GM23338 (cell line): Measurements from ENCODE around the gene CAMSAP2. TPM values are rescaled to one million over a fixed set of nuclear protein-coding genes. Genes with fewer than 3 reads are reported as not detected.

Source experiments
- ATAC-seq: fragments of 200-7000 bp; cut with Tn5 transposase; 3 replicates; pipeline ENCODE4 v1.9.1; 2020
- DNase-seq: peaks from one replicate; pipeline ENCODE4 v3.0.0-alpha.2; 2015; ENCODE audit warnings: low spot score
- H2AFZ ChIP-seq: fragments of 200-600 bp; sonication (generic); 2 replicates; pipeline ENCODE4 v1.8.0; 2016; ENCODE audit warnings: antibody characterized with exemption, mild to moderate bottlenecking, moderate library complexity
- H3F3A ChIP-seq: fragments of 200-600 bp; sonication (generic); replicated peaks from 2 replicates; pipeline ENCODE4 v1.8.0; 2017; ENCODE audit warnings: antibody characterized with exemption, mixed run types, low read depth
- H3K27ac ChIP-seq: fragments of 200-600 bp; sonication (generic); 2 replicates; pipeline ENCODE4 v1.6.1; 2016; ENCODE audit warnings: low read depth
- H3K27me3 ChIP-seq: fragments of 200-600 bp; sonication (generic); 2 replicates; pipeline ENCODE4 v1.8.0; 2016; ENCODE audit warnings: mild to moderate bottlenecking, mixed run types, moderate library complexity; ENCODE audit not compliant: insufficient read depth
- H3K36me3 ChIP-seq: fragments of 200-600 bp; sonication (generic); 2 replicates; pipeline ENCODE4 v1.8.0; 2016; ENCODE audit warnings: mild to moderate bottlenecking; ENCODE audit not compliant: insufficient read depth
- H3K4me1 ChIP-seq: fragments of 200-600 bp; sonication (generic); 2 replicates; pipeline ENCODE4 v1.8.0; 2016; ENCODE audit warnings: mild to moderate bottlenecking, moderate library complexity; ENCODE audit not compliant: insufficient read depth
- H3K4me2 ChIP-seq: fragments of 200-600 bp; sonication (generic); 2 replicates; pipeline ENCODE4 v1.7.1; 2017; ENCODE audit warnings: mixed run types
- H3K4me3 ChIP-seq: fragments of 200-600 bp; sonication (generic); 2 replicates; pipeline ENCODE4 v1.6.1; 2016; ENCODE audit warnings: mixed run types
- H3K79me2 ChIP-seq: fragments of 200-600 bp; sonication (generic); replicated peaks from 2 replicates; pipeline ENCODE4 v1.8.0; 2017; ENCODE audit warnings: mild to moderate bottlenecking; ENCODE audit not compliant: insufficient read depth
- H3K9me2 ChIP-seq: fragments of 200-600 bp; sonication (generic); 2 replicates; pipeline ENCODE4 v1.8.0; 2017; ENCODE audit not compliant: insufficient read depth
- H4K20me1 ChIP-seq: fragments of 200-600 bp; sonication (generic); replicated peaks from 2 replicates; pipeline ENCODE4 v1.8.0; 2017; ENCODE audit warnings: mild to moderate bottlenecking; ENCODE audit not compliant: insufficient read depth
- H3K27ac Mint-ChIP-seq: 2 replicates; pipeline ENCODE4 v1.8.0; 2020; ENCODE audit warnings: inconsistent platforms, mild to moderate bottlenecking, moderate library complexity, mixed read lengths
- H3K27me3 Mint-ChIP-seq: 3 replicates; pipeline ENCODE4 v1.8.0; 2022; ENCODE audit warnings: low read depth, mild to moderate bottlenecking, moderate library complexity, mixed read lengths, inconsistent platforms; ENCODE audit not compliant: insufficient read depth, poor library complexity
- H3K36me3 Mint-ChIP-seq: 3 replicates; pipeline ENCODE4 v1.8.0; 2021; ENCODE audit warnings: low read depth, mild to moderate bottlenecking, inconsistent platforms, moderate library complexity, mixed read lengths
- H3K4me1 Mint-ChIP-seq: 3 replicates; pipeline ENCODE4 v1.8.0; 2020; ENCODE audit warnings: mild to moderate bottlenecking, inconsistent platforms, mixed read lengths
- H3K4me3 Mint-ChIP-seq: 3 replicates; pipeline ENCODE4 v1.8.0; 2021; ENCODE audit warnings: moderate library complexity, mild to moderate bottlenecking, inconsistent platforms, mixed read lengths
- H3K9me3 Mint-ChIP-seq: 3 replicates; pipeline ENCODE4 v1.8.0; 2020; ENCODE audit warnings: moderate library complexity, mild to moderate bottlenecking, inconsistent platforms, mixed read lengths
- CREB1 ChIP-seq: fragments of 250-450 bp; sonication (Bioruptor Pico); IDR thresholded peaks from 2 replicates; pipeline ENCODE4 v1.5.0; 2020; ENCODE audit warnings: low read depth, mild to moderate bottlenecking, moderate library complexity
- EZH2 ChIP-seq: fragments of 200-600 bp; sonication (generic); IDR thresholded peaks from one replicate; pipeline ENCODE4 v1.8.0; 2017; ENCODE audit warnings: antibody characterized with exemption, mild to moderate bottlenecking, low read depth; ENCODE audit not compliant: unreplicated experiment
- EZH2phosphoT487 ChIP-seq: fragments of 200-600 bp; sonication (generic); IDR thresholded peaks from one replicate; pipeline ENCODE4 v1.8.1; 2018; ENCODE audit warnings: antibody characterized with exemption; ENCODE audit not compliant: unreplicated experiment
- JUNB ChIP-seq: IDR thresholded peaks from one replicate; pipeline ENCODE4 v1.6.1; 2016; ENCODE audit warnings: antibody characterized with exemption; ENCODE audit not compliant: unreplicated experiment
- NANOG ChIP-seq: IDR thresholded peaks from 2 replicates; pipeline ENCODE4 v1.6.1; 2016; ENCODE audit warnings: antibody characterized with exemption, borderline replicate concordance
- POLR2AphosphoS5 ChIP-seq: IDR thresholded peaks from 2 replicates; pipeline ENCODE4 v1.6.1; 2016; ENCODE audit warnings: antibody characterized with exemption, low read depth
- STAT1 ChIP-seq: IDR thresholded peaks from one replicate; pipeline ENCODE4 v1.6.1; 2016; ENCODE audit warnings: antibody characterized with exemption; ENCODE audit not compliant: unreplicated experiment
- ZNF114 ChIP-seq: fragments of 250-450 bp; sonication (Bioruptor Pico); IDR thresholded peaks from 2 replicates; pipeline ENCODE4 v1.5.0; 2020; ENCODE audit warnings: mild to moderate bottlenecking, moderate library complexity
- ZNF331 ChIP-seq: fragments of 250-450 bp; sonication (Bioruptor Pico); IDR thresholded peaks from 2 replicates; pipeline ENCODE4 v1.5.0; 2020; ENCODE audit warnings: low read depth, mild to moderate bottlenecking, moderate library complexity
- polyA plus RNA-seq: library from polyadenylated mRNA; unstranded; fragments of >200 nt; fragmentation: Nextera tagmentation; extraction: Ambion mirVana; gene quantifications from 2 replicates; pipeline ENCODE4 v1.2.1, GENCODE V29; 2016
- total RNA-seq: library from RNA; depleted of rRNA; stranded (reverse); fragments of >200 nt; shearing (Covaris generic); gene quantifications from 2 replicates; pipeline ENCODE4 v1.2.3, GENCODE V29; 2014
- TF ChIP-seq, protein P1 (sequence below), 2 experiments: fragments of 200-600 bp in 1 of 2; sonication (generic) in 1 of 2; conservative IDR thresholded peaks; 2 replicates each; pipeline versions ENCODE4 v1.5.1 to v1.6.1; 2016 to 2017; ENCODE audit warnings: antibody characterized with exemption in 2 of 2, low read depth in 2 of 2, mild to moderate bottlenecking in 2 of 2, moderate library complexity in 1 of 2
- TF ChIP-seq, protein P2 (sequence below): IDR thresholded peaks from 2 replicates; pipeline ENCODE4 v1.6.1; 2016; ENCODE audit warnings: antibody characterized with exemption
- TF ChIP-seq, protein P3 (sequence below): IDR thresholded peaks from one replicate; pipeline ENCODE4 v1.6.1; 2018; ENCODE audit warnings: antibody characterized with exemption; ENCODE audit not compliant: unreplicated experiment

CAMSAP2 gene
- total and polyA plus RNA-seq, 2 experiments from 2014 or later = 9.1 to 21.3 TPM

DNA sequence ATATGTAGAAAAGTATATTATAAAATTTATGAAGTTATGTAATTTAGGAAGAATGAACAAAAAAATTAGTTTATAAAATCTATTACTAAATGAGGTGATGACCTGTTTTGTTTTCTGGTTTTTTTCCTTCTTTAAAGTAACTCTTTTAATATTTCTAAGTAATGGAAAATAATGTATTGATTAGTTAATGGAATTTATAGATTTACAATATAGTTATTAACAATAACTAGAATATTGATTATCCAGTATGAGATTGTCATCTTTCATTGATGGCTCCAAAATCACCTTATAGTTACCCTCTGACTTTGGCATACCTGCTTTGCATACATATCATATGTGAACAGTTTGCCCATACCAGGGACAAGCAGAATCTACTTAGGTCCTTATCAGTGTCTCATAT is 23.4 kb downstream of the CAMSAP2 start:
- no peak overlapping the region for H3K4me3 ChIP-seq
- H3K36me3 ChIP-seq = 0 out of 2 replicates have a peak, but pooled peaks cover 8% of the 10 kb centered on the region
- H3K4me1 ChIP-seq = peaks cover 11% of the 10 kb centered on the region
- peaks cover 18% of the 10 kb centered on the region; the same call in 2 of the 3 replicates for H3K36me3 Mint-ChIP-seq
- H4K20me1 ChIP-seq = peaks cover 6% of the 10 kb centered on the region
- H3K79me2 ChIP-seq = peaks cover 39% of the 10 kb centered on the region
- DNase-seq (no peak), ATAC-seq (no peak)
- H3K9me2 ChIP-seq = no peaks in the 10 kb centered on the region
- no peaks in the 10 kb centered on the region for H3K27me3 Mint-ChIP-seq
- H3K9me3 Mint-ChIP-seq = no peaks in the 10 kb centered on the region
- H2AFZ ChIP-seq = no peak overlapping the region
- no peak overlapping the region for H3K4me2 ChIP-seq
- H3F3A ChIP-seq = no peaks in the 10 kb centered on the region
- no peak for TF ChIP-seq ZNF114
- TF ChIP-seq, protein P1, sequence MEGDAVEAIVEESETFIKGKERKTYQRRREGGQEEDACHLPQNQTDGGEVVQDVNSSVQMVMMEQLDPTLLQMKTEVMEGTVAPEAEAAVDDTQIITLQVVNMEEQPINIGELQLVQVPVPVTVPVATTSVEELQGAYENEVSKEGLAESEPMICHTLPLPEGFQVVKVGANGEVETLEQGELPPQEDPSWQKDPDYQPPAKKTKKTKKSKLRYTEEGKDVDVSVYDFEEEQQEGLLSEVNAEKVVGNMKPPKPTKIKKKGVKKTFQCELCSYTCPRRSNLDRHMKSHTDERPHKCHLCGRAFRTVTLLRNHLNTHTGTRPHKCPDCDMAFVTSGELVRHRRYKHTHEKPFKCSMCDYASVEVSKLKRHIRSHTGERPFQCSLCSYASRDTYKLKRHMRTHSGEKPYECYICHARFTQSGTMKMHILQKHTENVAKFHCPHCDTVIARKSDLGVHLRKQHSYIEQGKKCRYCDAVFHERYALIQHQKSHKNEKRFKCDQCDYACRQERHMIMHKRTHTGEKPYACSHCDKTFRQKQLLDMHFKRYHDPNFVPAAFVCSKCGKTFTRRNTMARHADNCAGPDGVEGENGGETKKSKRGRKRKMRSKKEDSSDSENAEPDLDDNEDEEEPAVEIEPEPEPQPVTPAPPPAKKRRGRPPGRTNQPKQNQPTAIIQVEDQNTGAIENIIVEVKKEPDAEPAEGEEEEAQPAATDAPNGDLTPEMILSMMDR (conservative IDR thresholded peaks at IDR 0.05; ENCODE audit: low read depth in 2 of 2) = no peak
- no peak for TF ChIP-seq POLR2AphosphoS5
- no peak for TF ChIP-seq EZH2
- no peak for TF ChIP-seq ZNF331
- TF ChIP-seq EZH2phosphoT487 = no peak
- TF ChIP-seq JUNB = no peak
- TF ChIP-seq NANOG = no peak
- TF ChIP-seq STAT1 = no peak
- no peak for TF ChIP-seq CREB1 (CRISPR knock-in tag)
- TF ChIP-seq, protein P2, sequence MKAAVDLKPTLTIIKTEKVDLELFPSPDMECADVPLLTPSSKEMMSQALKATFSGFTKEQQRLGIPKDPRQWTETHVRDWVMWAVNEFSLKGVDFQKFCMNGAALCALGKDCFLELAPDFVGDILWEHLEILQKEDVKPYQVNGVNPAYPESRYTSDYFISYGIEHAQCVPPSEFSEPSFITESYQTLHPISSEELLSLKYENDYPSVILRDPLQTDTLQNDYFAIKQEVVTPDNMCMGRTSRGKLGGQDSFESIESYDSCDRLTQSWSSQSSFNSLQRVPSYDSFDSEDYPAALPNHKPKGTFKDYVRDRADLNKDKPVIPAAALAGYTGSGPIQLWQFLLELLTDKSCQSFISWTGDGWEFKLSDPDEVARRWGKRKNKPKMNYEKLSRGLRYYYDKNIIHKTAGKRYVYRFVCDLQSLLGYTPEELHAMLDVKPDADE = no peak
- no peak overlapping the region for H3K27ac Mint-ChIP-seq
- no peak overlapping the region for H3K27ac ChIP-seq
- H3K4me1 Mint-ChIP-seq = peaks cover 14% of the 10 kb centered on the region; the same call in 2 of the 3 replicates
- H3K4me3 Mint-ChIP-seq = no peak overlapping the region
- no peaks in the 10 kb centered on the region for H3K27me3 ChIP-seq

DNA sequence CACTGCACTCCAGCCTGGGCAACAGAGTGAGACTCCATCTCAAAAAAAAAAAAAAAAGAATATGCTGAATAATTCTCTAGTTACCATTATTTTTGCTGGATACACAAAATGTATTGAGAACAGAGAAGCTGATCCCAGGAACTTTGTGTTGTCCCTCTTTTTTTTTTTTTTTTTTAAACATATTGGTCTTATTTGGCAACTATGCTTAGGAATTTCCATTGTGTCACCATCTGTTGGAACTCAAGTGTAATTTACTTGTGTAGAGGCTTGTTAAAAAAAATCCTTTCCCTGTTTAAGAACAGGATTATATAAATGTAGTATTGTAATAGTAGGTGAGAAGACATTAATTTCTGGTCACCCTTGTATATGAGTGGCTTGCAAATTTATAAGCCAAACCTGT is 28.6 kb downstream of the CAMSAP2 start:
- Histone ChIP-seq H3K27ac (no peak overlapping the region), H3K4me3 (no peak overlapping the region), H3K36me3 (peaks cover 10% of the 10 kb centered on the region; the same call in 1 of the 2 replicates), H4K20me1 (peaks cover 3% of the 10 kb centered on the region), H3K79me2 (peaks cover 4% of the 10 kb centered on the region), H2AFZ (no peak overlapping the region), H3K4me1 (no peaks in the 10 kb centered on the region), H3K9me2 (peaks cover 4% of the 10 kb centered on the region; the same call in 1 of the 2 replicates), H3K4me2 (no peak overlapping the region), H3F3A (no peaks in the 10 kb centered on the region), H3K27me3 (no peaks in the 10 kb centered on the region)
- Mint-ChIP-seq H3K36me3 (peaks cover 24% of the 10 kb centered on the region), H3K27me3 (no peaks in the 10 kb centered on the region), H3K4me3 (no peak overlapping the region), H3K9me3 (no peaks in the 10 kb centered on the region), H3K4me1 (no peaks in the 10 kb centered on the region), H3K27ac (no peak overlapping the region)
- no peak for ATAC-seq
- no peak for DNase-seq
- TF ChIP-seq ZNF114 (no peak), NANOG (no peak), CREB1 (CRISPR knock-in tag) (no peak), JUNB (no peak), POLR2AphosphoS5 (no peak), STAT1 (no peak), ZNF331 (no peak), EZH2 (no peak)
- TF ChIP-seq, protein P2 = no peak
- TF ChIP-seq, protein P1 (conservative IDR thresholded peaks at IDR 0.05; ENCODE audit: low read depth in 2 of 2) = no peak
- TF ChIP-seq, protein P3, sequence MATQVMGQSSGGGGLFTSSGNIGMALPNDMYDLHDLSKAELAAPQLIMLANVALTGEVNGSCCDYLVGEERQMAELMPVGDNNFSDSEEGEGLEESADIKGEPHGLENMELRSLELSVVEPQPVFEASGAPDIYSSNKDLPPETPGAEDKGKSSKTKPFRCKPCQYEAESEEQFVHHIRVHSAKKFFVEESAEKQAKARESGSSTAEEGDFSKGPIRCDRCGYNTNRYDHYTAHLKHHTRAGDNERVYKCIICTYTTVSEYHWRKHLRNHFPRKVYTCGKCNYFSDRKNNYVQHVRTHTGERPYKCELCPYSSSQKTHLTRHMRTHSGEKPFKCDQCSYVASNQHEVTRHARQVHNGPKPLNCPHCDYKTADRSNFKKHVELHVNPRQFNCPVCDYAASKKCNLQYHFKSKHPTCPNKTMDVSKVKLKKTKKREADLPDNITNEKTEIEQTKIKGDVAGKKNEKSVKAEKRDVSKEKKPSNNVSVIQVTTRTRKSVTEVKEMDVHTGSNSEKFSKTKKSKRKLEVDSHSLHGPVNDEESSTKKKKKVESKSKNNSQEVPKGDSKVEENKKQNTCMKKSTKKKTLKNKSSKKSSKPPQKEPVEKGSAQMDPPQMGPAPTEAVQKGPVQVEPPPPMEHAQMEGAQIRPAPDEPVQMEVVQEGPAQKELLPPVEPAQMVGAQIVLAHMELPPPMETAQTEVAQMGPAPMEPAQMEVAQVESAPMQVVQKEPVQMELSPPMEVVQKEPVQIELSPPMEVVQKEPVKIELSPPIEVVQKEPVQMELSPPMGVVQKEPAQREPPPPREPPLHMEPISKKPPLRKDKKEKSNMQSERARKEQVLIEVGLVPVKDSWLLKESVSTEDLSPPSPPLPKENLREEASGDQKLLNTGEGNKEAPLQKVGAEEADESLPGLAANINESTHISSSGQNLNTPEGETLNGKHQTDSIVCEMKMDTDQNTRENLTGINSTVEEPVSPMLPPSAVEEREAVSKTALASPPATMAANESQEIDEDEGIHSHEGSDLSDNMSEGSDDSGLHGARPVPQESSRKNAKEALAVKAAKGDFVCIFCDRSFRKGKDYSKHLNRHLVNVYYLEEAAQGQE = no peak
